ENCODE measurements around the gene CC2D2A.

The CC2D2A gene

DNA sequence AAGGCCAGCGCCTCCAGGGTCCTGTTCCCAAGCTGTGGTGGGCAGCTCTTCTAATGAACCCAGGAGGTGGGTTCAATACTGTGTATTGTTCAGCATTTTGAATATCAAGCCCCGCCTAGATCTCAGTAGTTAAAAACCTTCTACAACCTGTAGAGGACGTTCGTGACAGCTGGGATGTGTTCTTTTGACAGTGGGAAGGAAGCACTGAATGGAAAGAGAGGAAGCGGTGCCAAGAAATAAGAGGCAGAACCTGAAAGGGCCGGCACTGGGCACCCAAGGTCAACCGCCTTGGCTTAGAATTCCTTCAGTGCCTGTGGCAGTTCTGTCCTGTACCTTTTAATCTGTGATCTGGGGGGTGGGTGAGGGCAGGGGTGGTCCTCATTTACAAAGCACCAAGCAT is 73.1 kb downstream of the CC2D2A start:
- TF ChIP-seq, protein P1, sequence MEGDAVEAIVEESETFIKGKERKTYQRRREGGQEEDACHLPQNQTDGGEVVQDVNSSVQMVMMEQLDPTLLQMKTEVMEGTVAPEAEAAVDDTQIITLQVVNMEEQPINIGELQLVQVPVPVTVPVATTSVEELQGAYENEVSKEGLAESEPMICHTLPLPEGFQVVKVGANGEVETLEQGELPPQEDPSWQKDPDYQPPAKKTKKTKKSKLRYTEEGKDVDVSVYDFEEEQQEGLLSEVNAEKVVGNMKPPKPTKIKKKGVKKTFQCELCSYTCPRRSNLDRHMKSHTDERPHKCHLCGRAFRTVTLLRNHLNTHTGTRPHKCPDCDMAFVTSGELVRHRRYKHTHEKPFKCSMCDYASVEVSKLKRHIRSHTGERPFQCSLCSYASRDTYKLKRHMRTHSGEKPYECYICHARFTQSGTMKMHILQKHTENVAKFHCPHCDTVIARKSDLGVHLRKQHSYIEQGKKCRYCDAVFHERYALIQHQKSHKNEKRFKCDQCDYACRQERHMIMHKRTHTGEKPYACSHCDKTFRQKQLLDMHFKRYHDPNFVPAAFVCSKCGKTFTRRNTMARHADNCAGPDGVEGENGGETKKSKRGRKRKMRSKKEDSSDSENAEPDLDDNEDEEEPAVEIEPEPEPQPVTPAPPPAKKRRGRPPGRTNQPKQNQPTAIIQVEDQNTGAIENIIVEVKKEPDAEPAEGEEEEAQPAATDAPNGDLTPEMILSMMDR (IDR thresholded peaks at IDR 0.05; ENCODE audit: borderline replicate concordance, insufficient read depth, low read depth, low read length), result no peak
- no peak overlapping the region for H3K4me3 ChIP-seq (ENCODE audit: low read depth, low read length)

DNA sequence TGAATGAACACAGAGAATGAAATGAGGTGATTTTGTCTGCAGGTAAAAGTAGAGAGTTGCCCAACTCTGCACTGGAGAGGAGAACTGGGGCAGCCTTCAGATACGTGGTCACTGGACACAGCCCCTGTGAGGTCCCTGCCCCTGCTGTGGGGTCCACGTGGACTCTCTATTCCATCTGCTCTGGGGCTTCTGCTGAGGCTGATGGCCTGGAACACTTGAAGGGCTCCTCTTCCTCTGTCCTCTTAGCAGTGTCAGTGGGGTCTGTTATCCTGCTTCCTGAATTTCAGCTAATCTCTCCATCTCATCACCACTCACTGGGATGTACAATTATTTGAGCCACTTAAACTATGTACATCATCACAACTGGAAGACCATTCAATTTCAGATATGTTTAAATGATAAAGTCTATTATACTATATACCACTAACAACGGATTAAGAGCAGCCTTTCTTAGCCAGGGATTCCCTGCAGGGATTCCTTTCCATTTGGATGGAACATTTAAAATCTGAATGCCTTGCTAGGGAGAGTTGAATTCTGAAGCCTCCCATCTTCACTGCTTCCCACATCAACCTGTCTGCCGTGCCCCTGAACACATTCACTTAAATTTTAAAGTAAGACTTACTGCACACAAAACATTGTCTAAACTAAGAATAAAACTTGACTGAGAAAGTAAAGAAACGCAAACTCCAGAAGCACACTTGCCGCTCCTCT is 74.0 kb downstream of the CC2D2A start:
- H3K4me3 ChIP-seq (ENCODE audit: low read depth, low read length), result no peak overlapping the region
- TF ChIP-seq, protein P1 (IDR thresholded peaks at IDR 0.05; ENCODE audit: borderline replicate concordance, insufficient read depth, low read depth, low read length), result no peak

- no peak overlapping the region for H3K4me3 ChIP-seq (ENCODE audit: low read depth, low read length)
- TF ChIP-seq, protein P1 (IDR thresholded peaks at IDR 0.05; ENCODE audit: borderline replicate concordance, insufficient read depth, low read depth, low read length), result no peak
These were observed 74.6 kb downstream of the CC2D2A start for GRCh38 chr4:15544248-15544729.

DNA sequence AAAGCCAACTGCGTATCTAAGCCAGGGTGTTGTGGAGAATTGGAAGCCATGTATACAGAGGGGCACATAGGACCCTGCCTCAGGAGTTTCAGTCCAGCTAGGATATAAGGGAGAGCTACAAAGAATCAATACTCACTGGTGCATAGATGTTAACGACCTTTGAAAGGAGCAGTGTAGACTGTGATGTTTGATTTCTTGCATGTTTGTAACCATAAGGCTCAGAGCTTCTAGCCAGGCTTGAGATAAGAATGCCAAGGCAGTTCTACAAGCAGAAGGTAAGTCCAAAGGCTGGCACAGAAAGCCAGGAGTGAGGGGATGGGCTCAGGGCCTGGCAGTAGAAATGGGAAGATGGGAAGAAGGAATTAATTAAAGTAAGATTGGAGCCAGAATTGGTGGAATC is 75.7 kb downstream of the CC2D2A start:
- H3K4me3 ChIP-seq (ENCODE audit: low read depth, low read length), result no peak overlapping the region
- TF ChIP-seq, protein P1 (IDR thresholded peaks at IDR 0.05; ENCODE audit: borderline replicate concordance, insufficient read depth, low read depth, low read length), result no peak

DNA sequence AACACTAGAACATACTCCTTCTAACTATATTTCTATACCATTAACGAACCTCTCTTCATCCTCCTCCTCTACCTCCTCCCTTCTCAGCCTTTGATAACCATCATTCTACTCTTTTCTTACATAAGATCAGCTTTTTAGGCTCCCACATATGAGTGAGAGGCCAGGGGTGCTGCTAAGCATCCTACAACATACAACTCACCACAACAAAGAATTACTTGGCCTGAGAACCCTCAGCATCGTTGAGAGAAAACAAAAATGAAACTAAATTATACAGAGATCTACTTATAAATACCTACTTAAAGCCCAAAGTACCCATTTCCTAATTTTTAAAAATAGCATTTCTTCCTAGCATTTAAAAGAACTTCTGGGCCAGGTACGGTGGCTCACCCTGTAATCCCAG is 77.7 kb downstream of the CC2D2A start:
- TF ChIP-seq, protein P1 (IDR thresholded peaks at IDR 0.05; ENCODE audit: borderline replicate concordance, insufficient read depth, low read depth, low read length), result no peak
- no peak overlapping the region for H3K4me3 ChIP-seq (ENCODE audit: low read depth, low read length)

- no peak overlapping the region for H3K4me3 ChIP-seq (ENCODE audit: low read depth, low read length)
- TF ChIP-seq, protein P1 (IDR thresholded peaks at IDR 0.05; ENCODE audit: borderline replicate concordance, insufficient read depth, low read depth, low read length), result no peak
These were observed 80.8 kb downstream of the CC2D2A start for GRCh38 chr4:15550491-15550890.

DNA sequence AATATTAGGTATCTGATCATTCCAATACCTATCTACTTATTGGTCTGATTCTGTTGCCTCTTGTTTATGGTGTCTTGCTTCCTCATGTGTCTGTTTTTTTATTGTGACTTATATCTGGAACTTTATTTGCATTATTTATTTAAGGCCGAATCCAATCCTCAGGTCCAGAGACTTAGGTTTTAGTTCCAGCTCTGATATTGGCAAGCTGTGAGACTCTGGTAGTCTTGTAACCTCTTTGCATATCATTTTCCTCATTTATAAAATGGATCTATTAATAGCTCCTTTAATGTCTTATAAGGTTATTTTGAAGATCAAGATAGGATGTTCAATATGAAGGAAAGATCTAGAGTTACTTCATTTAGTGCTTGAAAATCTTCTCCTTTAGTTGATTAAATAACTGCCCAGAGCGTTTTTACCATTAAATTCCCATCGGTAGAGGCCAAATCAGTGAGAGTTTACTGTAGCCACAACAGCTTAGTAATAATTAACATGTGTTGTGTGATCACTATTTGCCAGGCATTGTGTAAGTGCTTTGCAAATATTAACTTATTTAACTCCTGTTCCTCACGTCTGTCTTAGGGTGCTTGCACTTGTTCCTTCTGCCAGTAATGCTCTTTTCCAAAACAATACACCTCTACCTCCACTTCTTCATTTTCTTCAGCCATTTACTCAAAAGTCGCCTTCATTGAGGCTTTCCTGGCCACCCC is 82.2 kb downstream of the CC2D2A start:
- H3K4me3 ChIP-seq (ENCODE audit: low read depth, low read length), result no peak overlapping the region
- TF ChIP-seq, protein P1 (IDR thresholded peaks at IDR 0.05; ENCODE audit: borderline replicate concordance, insufficient read depth, low read depth, low read length), result no peak
